Measurements from ENCODE around the gene OR10A4.

GRCh38 chr11:6871278-6871677 is 5.1 kb upstream of the OR10A4 start:
- TF ChIP-seq, protein P1, sequence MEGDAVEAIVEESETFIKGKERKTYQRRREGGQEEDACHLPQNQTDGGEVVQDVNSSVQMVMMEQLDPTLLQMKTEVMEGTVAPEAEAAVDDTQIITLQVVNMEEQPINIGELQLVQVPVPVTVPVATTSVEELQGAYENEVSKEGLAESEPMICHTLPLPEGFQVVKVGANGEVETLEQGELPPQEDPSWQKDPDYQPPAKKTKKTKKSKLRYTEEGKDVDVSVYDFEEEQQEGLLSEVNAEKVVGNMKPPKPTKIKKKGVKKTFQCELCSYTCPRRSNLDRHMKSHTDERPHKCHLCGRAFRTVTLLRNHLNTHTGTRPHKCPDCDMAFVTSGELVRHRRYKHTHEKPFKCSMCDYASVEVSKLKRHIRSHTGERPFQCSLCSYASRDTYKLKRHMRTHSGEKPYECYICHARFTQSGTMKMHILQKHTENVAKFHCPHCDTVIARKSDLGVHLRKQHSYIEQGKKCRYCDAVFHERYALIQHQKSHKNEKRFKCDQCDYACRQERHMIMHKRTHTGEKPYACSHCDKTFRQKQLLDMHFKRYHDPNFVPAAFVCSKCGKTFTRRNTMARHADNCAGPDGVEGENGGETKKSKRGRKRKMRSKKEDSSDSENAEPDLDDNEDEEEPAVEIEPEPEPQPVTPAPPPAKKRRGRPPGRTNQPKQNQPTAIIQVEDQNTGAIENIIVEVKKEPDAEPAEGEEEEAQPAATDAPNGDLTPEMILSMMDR (IDR thresholded peaks at IDR 0.05), result no peak
- no peak for TF ChIP-seq POLR2A (IDR thresholded peaks at IDR 0.05)

All from testis (tissue), 2 donors.